Gastroesophageal sphincter (tissue), 3 donors: ENCODE measurements around the gene FADS3.

Experiments used
- CTCF ChIP-seq, 4 experiments: fragments of 200-600 bp in 2 of 4; fragments of 450-650 bp in 2 of 4; sonication (generic) in 1 of 4; IDR thresholded peaks; one replicate each; pipeline ENCODE4 v1.5.1; 2017 to 2019; ENCODE audit warnings: antibody characterized with exemption in 4 of 4, mild to moderate bottlenecking in 2 of 4, moderate library complexity in 2 of 4
- EP300 ChIP-seq: sonication (generic); formaldehyde crosslinking; IDR thresholded peaks from one replicate; pipeline ENCODE4 v1.6.1; 2017; ENCODE audit warnings: antibody characterized with exemption, mild to moderate bottlenecking
- POLR2A ChIP-seq, 2 donors: fragments of 450-650 bp; IDR thresholded peaks; one replicate each; pipeline ENCODE4 v1.6.1; 2017; ENCODE audit warnings: antibody characterized with exemption in 2 of 2, mild to moderate bottlenecking in 2 of 2, moderate library complexity in 1 of 2

GRCh38 chr11:61841636-61842527, 49.5 kb downstream of the FADS3 start:
- no peak for TF ChIP-seq POLR2A (IDR thresholded peaks at IDR 0.05)
- no peak for TF ChIP-seq CTCF (IDR thresholded peaks at IDR 0.05)
- no peak for TF ChIP-seq EP300
